Activated gamma-delta T cell treated with Interleukin-2 at 50 U/mL for 16 hours (primary cell): ENCODE data around the gene VEZT.
"Not testable (repeated sequence)": the region's sequence is repeated elsewhere in the genome, so short reads cannot be mapped to it uniquely, and the experiment has no call there.

Source experiments
- DNase-seq: peaks from one replicate; pipeline ENCODE4 v3.0.0-alpha.2; 2020

Gene VEZT

DNA sequence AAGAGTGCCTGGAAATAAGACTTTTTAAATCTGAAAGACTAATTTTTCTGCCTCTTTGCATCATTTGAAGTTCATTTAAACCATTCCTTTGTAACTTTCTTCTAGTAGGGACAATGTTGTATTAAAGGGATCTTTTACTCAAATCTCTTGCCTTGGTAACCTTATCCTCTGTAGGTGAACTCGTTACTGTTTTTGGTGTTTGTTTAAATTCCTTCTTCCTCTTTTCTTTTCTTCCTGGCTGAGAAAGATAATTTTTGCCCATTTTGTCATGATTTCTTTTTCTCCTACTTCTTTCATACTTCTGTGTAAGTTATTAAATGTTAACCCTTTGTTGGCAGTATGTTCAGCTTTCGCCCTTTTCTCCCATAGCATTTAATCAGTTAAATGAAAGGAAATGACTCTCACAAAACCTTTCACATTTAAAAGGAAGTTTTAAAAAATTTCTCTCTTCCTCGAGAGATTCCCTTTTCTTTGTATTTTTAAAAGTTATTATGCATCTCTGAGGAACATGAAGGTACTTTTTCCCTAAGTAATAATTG, 10.3 kb downstream of the VEZT start:
- no peak for DNase-seq

DNA sequence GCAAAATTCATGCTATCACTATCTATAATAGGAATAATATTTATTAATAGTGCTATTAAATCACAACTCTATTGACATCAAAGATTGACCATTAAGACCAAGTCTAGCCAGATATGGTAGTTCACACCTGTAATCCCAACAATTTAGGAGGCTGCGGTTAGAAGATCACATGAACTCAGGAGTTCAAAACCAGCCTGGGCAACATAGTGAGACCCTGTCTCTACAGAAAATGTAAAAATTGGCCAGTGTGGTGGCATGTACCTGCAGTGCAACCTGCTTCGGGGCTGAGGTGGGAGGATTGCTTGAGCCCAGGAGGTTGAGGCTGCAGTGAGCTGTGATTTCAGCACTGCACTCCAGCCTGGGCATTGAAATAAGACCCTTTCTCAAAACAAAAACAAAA, 11.0 kb downstream of the VEZT start:
- DNase-seq, result no peak

DNA sequence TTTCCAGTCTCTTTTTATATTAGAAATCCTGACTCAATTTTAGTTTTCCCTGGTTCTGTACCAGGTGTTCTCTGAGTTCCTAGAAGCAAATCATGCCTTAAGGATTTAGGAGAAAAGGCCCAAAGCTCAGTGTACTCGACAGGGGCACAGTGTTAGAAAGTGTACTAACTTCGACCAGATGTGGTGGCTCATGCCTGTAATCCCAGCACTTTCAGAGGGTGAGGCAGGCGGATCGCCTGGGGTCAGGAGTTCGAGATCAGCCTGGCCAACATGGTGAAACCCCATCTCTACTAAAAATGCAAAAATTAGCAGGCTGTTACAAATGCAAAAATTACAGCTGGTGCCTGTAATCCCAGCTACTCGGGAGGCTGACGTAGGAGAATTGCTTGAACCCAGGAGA, 12.0 kb downstream of the VEZT start:
- DNase-seq, result no peak

DNA sequence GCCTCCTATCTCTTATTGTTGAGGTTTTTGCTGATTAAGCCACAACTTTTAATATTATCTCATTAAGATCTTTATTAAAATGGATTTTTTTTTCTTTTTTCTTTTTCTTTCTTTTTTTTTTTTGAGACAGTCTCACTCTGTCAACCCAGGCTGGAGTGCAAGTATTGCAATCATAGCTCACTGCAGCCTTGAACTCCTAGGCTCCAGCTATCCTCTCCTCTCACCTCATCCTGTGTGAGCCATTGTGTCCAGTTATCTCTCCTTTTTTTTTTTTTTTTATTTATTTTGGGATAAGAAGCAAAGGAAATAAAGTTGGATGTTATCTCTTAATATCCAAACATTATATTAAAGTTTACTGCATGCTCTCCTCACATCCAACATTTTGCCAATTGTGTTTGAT, 12.7 kb downstream of the VEZT start:
- DNase-seq, result no peak

DNA sequence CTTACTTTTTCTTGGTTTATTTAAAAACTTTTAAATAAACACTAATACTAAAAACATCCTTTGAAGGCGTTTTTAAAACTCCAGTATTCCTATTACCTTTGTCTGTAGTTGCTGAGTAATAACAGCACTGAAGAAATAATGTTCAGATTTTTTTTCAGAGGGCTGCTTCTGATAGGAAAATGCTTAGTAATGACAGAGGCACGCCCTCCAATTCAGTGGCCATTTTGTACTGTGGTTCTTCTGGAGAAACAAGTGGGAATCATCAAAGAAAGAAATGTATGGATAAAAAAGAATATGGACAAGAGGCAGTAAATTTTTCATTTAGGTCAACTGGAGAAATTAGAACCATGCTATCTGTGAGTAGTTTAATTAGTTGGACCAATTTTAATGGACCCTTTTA, 13.6 kb downstream of the VEZT start:
- no peak for DNase-seq

DNA sequence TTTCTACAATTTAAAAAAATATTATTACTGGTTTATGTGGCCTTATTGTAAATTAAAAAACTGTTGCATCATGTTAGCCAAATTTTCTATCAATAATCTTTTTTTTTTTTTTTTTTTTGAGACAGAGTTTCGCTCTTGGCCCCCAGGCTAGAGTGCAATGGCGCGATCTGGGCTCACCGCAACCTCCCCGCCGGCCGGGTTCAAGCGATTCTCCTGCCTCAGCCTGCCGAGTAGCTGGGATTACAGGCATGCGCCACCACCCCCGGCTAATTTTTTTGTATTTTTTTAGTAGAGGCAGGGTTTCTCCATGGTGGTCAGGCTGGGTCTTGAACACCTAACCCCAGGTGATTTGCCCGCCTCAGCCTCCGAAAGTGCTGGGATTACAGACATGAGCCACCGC, 16.6 kb downstream of the VEZT start:
- not testable (repeated sequence) for DNase-seq

DNA sequence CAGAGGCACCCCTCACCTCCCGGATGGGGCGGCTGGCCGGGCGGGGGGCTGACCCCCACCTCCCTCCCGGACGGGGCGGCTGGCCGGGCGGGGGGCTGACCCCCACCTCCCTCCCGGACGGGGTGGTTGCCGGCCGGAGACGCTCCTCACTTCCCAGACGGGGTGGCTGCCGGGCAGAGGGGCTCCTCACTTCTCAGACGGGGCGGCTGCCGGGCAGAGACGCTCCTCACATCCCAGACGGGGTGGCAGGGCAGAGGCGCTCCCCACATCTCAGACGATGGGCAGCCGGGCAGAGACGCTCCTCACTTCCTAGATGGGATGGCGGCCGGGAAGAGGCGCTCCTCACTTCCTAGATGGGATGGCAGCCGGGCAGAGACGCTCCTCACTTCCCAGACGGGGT, 18.0 kb downstream of the VEZT start:
- DNase-seq, result not testable (repeated sequence)

DNA sequence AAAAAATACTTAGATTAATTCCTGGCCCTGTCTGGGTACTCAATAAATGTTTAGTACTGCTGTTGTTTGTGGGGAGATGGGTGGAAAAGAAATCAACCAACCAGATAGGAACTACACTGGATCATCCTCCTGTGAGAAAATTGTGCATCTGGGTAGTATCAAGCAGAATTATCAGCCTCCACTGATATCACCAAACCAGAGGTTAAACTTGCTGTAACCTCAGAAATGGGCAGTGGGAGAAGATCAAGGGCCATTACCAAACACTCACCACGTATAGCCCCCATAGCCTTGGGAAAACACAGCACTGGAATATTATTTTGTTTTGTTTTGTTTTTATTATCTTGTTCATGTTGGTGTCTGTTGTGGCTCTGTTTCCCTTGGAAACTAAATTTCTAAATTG, 19.7 kb downstream of the VEZT start:
- DNase-seq, result no peak

DNA sequence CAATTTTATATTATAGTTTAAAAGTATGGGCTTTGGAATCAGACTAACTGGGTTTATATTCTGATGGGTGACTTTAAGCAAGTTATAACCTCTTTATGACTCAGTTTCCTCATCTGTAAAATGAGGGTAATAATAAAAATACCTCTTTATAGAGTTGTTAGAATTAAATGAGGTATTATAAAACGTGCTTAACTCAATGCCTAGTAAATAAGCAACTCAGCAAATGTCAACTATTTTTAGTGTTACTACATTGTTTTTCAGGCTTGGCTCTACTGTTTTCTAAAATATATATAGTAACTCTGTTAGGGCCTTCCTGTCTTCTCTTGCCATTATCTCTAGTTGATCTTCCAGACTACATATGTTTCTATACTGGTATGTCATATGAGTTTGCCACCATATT, 20.5 kb downstream of the VEZT start:
- DNase-seq, result no peak

DNA sequence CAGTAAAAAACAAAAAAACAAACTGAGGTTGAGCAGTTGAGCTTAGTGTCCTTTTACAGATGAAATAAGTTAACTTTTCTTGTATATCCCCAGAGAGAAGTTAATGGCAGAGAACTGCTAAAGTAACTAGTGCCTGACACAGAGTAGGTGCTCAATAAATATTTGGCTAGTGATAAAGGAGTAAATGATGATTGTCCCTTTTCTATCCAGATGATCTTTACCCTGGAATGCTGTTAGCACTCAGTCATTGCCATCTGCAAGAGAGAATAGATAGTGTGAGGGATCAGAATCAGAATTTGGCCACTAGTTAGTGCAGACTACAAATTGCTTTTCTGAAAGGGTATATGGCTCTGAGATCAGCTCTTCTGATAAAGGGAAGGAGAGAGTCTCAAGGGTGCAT, 21.6 kb downstream of the VEZT start:
- DNase-seq, result no peak

DNA sequence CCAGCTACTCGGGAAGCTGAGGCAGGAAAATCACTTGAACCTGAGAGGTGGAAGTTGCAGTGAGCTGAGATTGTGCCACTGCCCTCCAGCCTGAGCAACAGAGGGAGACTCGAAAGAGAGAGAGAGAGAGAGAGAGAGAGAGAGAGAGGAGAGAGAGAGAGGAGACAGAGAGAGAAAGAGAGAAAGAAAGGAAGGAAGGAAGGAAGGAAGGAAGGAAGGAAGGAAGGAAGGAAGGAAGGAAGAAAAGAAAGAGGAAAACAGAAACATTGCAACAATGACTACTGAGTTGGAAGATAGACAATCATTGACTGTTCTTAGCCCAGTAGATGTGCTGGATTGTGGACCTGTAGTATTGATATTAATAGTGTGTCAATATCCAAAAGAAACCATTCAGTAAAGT, 22.2 kb downstream of the VEZT start:
- DNase-seq, result not testable (repeated sequence)

DNA sequence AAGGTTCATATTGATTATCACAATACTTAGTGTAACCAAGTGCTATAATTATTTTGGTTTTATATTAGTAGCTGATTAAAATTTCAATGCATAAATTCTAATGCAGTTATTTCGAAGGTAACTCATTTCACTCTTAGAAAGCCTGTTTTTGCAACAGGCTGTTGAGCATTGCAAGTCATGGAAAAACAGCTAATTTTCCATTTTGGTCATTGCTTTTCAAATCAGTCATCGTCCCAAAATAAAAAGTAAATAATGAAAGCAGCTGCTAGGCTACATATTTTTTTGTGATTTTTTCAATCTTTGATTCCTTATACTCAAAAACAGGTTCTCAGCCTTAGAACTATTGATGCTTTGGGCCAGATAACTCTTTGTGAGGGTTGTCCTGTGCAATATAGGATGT, 22.9 kb downstream of the VEZT start:
- no peak for DNase-seq

DNA sequence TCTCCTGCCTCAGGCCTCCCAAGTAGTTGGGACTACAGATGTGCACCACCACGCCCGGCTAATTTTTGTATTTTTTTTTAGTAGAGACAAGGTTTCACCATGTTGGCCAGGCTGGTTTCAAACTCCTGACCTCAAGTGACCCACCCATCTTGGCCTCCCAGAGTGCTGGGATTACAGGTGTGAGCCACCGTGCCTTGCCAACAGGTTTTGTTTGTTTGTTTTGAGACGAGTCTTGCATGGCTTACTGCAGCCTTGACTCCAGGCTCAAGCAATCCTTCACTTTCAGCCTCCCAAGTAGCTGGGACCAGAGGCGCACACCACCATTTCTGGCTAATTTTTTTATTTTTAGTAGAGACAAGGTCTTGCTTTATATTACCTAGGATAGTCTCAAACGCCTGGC, 23.5 kb downstream of the VEZT start:
- not testable (repeated sequence) for DNase-seq

DNA sequence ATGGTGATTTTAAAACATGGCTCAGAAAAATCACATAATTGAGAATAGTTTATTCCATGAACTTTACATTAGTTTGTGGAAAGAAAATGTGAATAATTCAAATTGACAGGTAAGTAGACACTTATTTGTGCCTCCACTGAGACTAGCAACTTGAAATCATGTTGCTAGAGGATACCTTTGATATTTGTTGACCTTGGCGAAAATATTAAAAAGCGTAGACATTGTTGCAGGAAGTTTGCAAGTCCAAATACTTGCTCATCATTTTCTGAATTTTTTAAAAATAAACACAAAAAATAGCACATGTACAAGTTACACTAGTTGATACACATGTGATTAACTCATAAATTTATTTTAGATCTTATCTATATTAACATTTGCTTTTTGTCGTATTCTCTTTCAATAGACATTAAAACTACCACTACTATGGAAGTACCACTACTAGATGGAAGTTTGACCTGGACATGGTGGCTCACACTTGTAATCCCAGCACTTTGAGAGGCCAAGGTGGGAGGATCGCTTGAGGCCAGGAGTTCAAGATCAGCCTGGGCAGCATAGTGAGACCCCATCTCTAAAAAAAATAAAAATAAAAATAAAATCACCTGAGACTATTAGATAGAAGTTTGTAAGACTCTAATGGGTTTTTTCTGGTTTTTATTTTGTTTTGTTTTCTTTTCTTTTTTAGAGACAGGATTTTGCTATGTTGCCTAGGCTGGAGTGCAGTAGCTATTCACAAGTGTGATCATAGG, 24.3 kb downstream of the VEZT start:
- no peak for DNase-seq

DNA sequence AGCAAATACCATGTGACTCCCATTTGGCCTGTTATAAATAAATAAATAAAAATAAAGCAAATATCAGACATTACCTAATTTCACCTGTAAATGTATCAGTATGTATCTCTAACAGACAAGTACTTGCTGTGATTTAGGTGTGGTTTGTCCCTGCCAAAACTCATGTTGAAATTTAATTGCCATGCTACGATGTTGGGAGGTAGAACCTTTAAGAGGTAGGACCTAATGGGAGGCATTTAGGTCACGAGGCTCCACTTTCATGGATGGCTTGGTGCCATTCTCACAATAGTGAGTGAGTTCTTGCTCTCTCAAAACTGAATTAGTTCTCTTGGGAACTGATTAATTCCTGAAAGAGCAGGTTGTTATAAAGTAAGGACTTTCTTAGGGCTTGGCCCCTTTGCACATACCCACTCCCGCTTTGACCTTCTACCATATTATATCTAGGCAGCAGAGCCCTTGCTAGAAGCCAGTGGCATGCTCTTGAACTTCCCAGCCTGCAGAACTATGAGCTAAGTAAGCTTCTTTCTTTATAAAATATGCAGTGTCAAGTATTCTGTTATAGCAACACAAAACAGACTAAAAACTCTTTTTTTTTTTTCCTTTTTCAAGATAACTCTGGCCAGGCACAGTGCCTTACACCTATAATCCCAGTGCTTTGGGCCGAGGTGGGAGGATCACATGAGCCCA, 26.0 kb downstream of the VEZT start:
- DNase-seq, result no peak

DNA sequence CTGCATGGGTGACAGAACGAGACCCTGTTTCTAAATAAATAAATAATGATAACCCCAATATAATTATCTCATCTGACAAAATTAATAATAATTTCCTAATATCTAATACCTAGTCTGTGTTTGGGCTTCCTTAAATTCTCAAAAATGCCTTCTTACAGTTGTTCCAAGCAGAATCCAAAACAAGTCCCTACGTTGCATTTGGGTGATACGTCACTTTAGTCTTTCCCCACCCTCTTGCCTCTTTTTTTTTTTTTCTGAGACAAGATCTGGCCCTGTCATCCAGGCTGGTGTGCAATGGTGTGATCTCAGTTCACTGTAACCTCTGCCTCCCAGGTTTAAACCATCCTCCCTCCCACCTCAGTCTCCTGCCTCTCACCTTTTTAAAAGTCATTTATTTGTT, 26.7 kb downstream of the VEZT start:
- DNase-seq, result no peak

DNA sequence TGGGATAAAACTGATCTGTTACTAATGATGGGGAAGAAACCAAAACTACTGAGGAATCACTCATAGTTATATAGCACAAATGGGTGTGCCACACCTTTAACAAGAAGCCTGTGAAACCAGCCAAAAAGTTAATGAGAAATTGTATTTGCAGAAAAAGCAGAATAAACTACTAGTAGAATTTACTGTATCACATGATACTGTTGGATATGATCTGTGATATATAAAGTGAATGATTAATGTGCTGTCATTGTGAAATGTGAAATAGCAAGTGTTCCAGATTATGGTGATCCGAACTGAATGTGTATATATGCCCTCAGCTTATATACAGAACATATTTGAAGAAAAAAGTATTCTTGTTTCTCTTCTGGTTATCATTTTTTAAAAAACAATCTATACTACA, 30.5 kb downstream of the VEZT start:
- no peak for DNase-seq

DNA sequence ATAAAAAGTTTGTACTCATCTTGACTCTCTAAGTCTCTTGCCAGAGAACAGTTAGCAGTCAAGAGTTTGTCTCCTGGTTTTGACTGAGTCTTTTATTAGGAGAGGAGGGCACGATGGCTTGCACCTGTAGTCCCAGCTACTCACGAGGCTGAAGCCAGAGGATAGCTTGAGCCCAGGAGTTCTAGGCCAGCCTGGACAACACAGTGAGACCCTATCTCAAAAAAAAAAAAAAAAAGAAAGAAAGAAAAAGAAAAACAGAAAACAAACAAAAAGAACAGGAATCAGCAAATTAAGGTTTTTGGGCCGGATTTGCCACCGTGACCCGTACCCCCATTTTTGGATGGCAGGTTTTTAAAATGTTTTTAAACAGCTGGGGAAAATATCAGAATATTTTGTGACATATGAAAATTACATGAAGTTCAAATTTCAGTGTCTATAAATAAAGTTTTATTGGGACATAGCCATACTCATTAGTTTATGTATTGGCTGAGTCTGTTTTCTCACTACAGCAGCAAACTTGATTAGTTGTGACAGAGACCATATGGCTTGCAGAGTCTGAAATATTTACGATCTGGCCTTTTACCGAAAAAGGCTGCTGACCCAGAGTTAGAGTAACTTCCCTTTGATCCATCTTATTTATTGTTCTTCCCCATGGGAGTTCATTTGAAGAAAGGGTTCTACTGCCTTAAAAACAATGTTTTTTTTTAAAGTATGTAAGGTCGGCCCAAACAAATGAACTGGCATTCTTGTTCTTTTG, 31.2 kb downstream of the VEZT start:
- no peak for DNase-seq

DNA sequence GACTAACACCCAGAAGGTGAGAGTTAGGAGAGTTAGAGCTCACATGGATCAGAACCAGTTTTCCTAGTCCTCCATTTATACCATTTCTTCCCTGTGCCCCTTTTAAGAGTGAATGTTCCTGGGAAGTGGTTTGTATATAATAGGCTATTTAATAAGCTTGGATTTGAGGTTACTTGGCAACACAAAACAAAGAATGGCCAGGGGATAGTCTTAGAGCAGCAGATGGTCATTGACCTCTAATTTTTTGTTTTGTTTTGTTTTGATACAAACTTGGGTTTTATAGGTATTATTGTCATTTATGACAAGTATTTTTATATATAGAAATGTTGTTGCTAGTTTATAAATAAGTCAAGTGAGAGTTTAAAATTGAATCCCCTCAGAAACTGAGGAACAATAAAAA, 35.8 kb downstream of the VEZT start:
- no peak for DNase-seq

DNA sequence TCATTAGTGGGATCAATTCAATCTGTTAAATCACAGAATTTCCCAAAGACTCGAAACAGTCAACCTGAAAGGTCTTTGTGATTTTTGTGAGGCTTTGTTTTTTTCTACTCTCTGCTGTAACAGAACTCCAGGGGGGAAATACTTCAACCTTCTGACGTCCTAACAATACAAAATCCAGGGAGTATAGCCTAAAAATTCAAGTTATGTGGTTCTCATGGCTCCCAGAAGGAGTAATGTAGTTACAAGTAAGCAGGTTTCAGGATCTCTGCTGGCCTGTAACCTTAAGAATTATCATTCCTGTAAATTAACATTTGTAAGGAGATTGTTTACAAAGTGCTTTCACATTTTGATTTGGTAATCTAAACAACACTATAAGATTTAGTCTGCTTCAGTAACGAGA, 39.9 kb downstream of the VEZT start:
- DNase-seq, result no peak

DNA sequence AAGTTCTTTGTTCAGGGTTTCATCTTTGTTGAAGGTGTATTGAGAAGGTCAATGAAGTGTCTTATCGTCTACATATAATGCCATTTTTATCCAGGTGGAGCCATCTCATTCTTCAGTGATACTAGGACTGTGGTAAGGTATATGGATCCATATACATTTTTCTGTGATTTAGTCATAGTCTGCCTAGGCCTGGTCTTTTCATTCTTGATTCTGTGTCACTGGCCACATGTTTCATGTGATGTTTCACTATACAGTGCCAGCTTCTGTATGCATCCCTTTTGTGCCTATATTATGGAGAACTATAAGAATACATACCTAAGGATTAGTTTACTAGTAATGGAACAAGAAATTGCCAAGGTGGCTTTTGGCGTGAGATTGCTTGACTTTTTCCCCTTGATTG, 40.5 kb downstream of the VEZT start:
- no peak for DNase-seq

DNA sequence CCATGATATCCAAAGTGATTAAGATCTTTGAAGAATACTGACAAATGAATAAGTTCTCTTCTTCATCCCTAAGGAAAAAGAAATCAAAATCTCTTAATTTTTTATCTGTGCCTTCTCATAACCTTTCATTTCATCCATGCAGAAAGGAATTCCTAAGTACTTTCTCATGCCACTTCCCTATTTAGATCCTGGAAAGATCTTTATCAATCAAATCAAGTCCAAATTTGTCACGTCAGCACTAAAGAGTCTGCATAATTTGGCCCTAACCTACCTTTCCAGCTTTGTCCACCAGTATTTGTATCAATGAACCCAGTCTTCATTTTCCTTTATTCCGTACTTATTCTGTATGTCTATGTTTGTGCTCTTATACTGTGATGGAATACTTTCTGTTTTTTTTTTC, 41.2 kb downstream of the VEZT start:
- DNase-seq, result no peak

DNA sequence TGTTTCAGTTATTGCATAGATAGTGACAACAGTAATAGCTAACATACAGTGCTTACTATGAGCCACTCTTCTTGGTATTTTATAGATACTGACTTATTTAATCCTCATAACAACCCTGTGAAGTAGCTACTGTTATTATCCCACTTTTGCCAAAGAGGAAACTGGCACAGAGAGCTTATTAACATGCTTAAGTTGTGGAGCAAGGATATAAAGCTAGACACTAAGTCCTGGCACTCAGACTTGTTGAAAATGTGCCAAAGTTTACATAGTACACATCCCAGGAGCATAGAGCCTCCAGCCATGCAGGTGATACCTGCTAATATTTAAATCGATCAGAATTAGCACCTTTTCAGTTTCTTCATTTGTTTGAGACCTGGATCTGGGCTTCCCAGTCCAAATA, 41.8 kb downstream of the VEZT start:
- no peak for DNase-seq

DNA sequence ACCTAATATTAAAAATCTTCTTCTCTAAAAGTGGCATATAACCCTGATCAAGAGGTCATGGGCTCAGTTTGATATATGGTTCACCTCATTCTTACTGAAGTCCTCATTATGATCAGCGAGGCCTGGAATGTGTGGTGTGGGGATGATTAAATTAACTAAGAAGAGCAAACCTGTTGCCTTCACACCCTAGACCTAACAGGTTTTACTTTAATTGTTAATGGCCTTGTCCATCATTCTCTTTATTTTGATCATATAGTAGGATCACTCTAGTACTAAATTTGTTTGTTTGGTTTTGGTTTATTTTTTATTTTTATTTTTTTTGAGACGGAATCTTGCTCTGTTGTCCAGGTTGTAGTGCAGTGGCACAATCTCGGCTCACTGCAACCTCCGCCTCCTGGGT, 43.5 kb downstream of the VEZT start:
- no peak for DNase-seq
